D721Med (cell line): Measurements from ENCODE around the gene TMEM121.

Source experiments
- DNase-seq: peaks from one replicate; pipeline ENCODE4 v3.0.0; 2011; ENCODE audit warnings: low spot score; ENCODE audit not compliant: insufficient read length
- FAIRE-seq: peaks from 2 replicates; lab custom pipeline; 2011; peaks lifted over from hg19 to GRCh38; lab: Jason Lieb, UNC
- CTCF ChIP-seq: IDR thresholded peaks from 2 replicates; pipeline ENCODE4 v1.5.1; 2012; ENCODE audit warnings: mild to moderate bottlenecking, control low read depth; ENCODE audit not compliant: insufficient read depth; ENCODE audit errors: missing control alignments

Gene TMEM121

GRCh38 chr14:105492031-105492970 lies 34.1 kb upstream of the TMEM121 start:
- DNase-seq (no peak), FAIRE-seq (no peak)
- no peak for TF ChIP-seq CTCF

DNA sequence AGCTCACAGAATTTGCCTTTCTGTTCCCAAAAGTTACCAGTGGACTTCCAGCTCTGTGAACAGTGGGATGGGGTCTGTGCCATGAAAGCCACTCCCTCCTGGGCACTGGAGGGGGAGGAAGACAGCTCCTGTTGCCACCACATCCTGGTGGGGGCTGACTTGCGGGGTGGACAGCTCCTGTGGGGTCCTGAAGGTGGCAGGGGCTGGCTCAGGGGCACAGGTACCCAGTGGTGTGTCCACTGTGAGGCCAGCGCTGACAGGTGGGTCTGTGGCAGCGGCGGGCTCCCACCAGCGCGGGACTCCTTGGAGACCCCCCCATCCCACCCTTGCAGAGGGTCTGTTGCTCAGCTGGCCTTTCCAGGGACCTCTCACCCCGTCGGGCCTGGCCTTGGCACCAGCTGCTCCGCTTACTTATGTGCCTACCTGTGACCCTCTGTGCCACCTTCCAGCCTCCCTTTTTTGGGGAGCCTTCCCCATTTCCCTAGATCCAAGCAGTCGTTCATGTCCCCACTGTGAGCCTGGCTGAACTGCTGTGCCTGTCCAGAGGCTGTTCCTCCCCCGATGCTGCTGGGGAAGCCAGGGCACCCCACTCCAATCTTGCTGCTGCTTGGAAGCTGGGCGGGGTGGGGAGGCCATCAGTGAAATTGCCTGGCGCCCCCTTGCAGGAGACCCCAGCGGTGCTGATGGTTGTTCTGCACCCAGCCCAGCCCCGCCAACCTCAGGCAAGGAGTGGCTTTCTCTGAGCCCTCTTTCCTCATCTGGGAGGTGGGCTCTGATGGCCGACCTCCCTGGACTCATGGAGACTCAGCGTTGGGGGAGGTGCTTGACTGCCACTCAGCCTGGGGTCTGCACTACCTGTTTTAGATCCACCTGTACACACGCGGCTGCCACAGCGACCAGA lies 33.2 kb upstream of the TMEM121 start:
- no peak for FAIRE-seq
- no peak for TF ChIP-seq CTCF
- DNase-seq = no peak

GRCh38 chr14:105493921-105494605 lies 32.3 kb upstream of the TMEM121 start:
- no peak for FAIRE-seq
- no peak for TF ChIP-seq CTCF

GRCh38 chr14:105494606-105494929 lies 31.8 kb upstream of the TMEM121 start:
- no peak for TF ChIP-seq CTCF
- FAIRE-seq (no peak), DNase-seq (no peak)

More at GRCh38 chr14:105493921-105494605, 32.3 kb upstream of the TMEM121 start:
- no peak for DNase-seq

- no peak for FAIRE-seq
- no peak for DNase-seq
- no peak for TF ChIP-seq CTCF
These were observed 31.0 kb upstream of the TMEM121 start for GRCh38 chr14:105495101-105495989.

- TF ChIP-seq CTCF = no peak
- FAIRE-seq = no peak
- no peak for DNase-seq
These were observed 30.2 kb upstream of the TMEM121 start for GRCh38 chr14:105495990-105496830.
